ENCODE measurements around the gene ARHGEF1. TPM values are rescaled to one million over a fixed set of nuclear protein-coding genes. Genes with fewer than 3 reads are reported as not detected.

ARHGEF1 gene, protein sequence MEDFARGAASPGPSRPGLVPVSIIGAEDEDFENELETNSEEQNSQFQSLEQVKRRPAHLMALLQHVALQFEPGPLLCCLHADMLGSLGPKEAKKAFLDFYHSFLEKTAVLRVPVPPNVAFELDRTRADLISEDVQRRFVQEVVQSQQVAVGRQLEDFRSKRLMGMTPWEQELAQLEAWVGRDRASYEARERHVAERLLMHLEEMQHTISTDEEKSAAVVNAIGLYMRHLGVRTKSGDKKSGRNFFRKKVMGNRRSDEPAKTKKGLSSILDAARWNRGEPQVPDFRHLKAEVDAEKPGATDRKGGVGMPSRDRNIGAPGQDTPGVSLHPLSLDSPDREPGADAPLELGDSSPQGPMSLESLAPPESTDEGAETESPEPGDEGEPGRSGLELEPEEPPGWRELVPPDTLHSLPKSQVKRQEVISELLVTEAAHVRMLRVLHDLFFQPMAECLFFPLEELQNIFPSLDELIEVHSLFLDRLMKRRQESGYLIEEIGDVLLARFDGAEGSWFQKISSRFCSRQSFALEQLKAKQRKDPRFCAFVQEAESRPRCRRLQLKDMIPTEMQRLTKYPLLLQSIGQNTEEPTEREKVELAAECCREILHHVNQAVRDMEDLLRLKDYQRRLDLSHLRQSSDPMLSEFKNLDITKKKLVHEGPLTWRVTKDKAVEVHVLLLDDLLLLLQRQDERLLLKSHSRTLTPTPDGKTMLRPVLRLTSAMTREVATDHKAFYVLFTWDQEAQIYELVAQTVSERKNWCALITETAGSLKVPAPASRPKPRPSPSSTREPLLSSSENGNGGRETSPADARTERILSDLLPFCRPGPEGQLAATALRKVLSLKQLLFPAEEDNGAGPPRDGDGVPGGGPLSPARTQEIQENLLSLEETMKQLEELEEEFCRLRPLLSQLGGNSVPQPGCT
- total RNA-seq: 100 to 1,000 TPM in 1 of 4 donors, 10 to 100 TPM in 3; 34.1 to 106 (median 53.9) TPM

DNA sequence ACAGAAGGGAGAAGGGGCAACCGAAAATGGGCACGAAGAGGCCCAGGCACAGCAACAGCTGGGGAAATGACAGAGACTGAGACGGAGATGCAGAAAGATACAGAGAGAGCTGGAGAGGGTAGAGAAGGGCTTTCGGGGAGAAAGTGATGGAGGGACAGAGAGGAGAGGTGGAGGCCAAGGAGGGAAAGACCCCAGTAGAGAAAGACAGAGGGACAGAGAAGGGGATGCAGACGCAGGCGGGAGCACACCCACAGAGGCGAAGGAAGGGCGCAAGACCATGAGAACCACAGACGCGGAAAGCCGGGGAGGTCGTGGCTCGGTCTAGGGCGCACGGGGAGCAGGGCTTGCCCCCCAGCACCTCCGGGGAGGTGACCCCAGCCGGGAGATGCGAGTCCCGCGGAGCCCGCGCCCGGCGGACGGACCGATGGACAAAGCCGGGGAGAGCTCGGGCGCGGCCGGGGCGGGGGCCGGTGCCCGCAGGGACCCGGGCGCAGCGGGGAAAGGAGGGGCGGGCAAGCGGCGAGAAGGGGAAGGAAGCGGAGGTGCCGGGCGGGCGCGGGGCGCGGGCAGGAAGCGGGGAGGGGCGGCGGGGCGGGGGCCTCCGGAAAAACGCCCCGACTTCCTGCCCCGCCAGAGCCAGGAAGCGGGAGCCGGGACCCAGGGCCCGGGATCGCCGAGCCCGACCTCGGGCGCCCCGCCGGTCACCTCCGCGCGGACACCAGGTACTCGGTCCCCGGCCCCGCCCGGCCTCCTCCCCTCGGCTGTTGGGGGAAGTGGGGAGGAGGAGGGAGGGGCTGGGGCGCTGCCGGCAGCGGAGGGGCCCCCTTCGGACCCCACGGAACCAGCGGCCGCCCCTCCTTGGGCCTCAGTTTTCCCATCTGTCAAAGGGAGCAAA, at the start of gene ARHGEF1:
ARHGEF1 (plus strand) TSS at position 617 of the 895 bp plus-strand sequence. CDS start 4,899 bp downstream, outside the sequence.
- TF ChIP-seq, protein P1, sequence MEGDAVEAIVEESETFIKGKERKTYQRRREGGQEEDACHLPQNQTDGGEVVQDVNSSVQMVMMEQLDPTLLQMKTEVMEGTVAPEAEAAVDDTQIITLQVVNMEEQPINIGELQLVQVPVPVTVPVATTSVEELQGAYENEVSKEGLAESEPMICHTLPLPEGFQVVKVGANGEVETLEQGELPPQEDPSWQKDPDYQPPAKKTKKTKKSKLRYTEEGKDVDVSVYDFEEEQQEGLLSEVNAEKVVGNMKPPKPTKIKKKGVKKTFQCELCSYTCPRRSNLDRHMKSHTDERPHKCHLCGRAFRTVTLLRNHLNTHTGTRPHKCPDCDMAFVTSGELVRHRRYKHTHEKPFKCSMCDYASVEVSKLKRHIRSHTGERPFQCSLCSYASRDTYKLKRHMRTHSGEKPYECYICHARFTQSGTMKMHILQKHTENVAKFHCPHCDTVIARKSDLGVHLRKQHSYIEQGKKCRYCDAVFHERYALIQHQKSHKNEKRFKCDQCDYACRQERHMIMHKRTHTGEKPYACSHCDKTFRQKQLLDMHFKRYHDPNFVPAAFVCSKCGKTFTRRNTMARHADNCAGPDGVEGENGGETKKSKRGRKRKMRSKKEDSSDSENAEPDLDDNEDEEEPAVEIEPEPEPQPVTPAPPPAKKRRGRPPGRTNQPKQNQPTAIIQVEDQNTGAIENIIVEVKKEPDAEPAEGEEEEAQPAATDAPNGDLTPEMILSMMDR (IDR thresholded peaks at IDR 0.05; ENCODE audit: low read depth): no peak

DNA sequence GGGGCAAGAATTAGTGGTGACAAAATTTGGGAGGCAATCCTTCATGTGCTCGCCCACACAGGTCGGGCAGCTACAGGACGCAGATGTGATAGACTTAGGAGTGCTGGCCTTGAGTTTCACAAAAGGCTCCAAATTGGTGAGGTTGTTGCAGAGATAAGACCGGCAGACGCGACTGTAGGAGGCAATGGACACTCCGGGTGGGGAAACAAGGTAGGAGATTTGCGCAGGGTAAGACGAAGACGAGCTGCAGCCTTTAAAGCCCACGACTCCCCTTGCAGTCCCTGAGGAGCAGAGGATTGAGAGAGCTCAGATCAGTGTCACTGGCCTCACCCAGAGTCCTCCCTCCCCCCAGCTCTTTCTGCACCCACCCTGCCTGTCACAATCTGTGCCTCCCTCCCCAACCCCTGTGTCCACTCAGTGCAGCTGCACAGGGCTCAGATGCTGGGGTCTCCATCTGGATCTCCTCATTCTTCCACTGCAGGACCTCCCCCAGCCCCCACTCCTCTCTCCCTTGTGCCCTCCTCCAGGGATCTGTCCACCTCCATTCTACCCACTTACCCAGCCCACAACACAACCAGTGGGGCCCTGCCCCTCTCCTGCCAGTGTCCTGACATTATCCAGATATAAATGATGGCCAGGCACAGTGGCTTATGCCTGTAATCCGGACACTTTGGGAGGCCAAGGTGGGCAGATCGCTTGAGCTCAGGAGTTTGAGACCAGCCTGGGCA, 44.8 kb upstream of the ARHGEF1 start:
- TF ChIP-seq, protein P1 (IDR thresholded peaks at IDR 0.05; ENCODE audit: low read depth): no peak

DNA sequence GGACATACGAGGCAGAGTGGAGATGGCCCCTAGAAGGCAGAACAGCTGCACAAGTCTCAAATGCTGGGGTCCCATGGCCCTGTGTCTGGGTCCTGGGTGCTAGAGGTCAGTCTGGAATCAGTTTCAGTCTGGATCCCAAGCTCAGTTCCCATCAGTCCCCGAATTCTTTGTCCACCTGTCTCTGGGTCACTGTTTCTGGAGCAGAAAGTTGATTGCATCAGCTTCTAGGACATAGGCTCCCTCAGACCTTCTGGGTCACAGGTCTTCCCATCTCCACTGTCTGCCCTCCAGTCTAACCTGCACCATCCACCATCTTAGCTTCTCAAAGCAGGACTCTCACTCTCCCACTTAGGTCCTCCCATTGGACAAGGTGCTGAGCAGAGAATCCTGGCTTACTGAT, 43.8 kb upstream of the ARHGEF1 start:
- TF ChIP-seq, protein P1 (IDR thresholded peaks at IDR 0.05; ENCODE audit: low read depth): no peak

DNA sequence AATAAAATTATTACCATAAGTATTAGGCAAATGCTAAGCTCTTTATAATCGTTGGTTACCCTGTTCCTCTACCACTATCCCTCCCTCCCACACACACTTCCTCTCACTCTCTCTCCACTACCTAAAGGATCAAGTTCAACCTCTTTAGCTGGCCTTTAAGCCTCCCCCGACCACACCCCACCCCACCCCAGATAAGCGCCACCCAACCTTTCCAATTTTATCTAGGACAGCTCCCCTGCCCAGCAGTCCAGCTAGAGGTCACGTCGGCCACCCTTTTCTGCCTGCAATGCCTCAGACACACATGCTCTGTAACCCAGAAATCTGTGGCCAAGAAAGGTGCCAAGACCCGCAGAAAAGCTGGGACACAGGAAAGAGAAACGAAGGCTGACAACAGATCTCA, 39.6 kb upstream of the ARHGEF1 start:
- TF ChIP-seq, protein P1 (IDR thresholded peaks at IDR 0.05; ENCODE audit: low read depth): no peak

DNA sequence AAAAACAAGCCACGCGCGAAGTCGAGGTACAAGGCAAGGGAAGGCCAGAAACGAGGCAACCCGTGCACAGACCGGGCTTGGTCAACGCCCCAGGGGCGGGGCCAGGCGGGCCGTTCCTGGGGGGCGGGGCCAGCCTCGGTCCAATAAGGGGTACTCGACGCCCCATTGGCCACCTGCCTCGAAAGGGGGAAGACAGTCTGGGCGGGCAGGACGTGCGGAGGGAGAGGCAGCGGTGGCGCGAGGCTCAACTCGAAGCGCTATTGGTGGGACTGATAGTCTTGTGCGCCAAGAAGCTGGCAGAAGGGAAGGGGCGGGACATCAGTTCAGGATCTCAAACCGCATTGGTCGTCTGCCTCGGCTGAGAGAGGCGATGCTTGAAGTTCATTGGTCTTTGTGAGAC, 38.4 kb upstream of the ARHGEF1 start, which contains the start of gene LYPD4:
LYPD4 (minus strand) TSS at position 83 of the 400 bp plus-strand sequence. CDS start 5,398 bp downstream, outside the sequence.
- TF ChIP-seq, protein P1 (IDR thresholded peaks at IDR 0.05; ENCODE audit: low read depth): no peak

DNA sequence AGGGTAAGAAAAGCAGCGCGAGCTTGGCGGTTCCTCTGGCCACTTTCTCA, 38.2 kb upstream of the ARHGEF1 start, which contains the start of gene DMRTC2:
DMRTC2 (plus strand) TSS at position 42 of the 50 bp plus-strand sequence. CDS start 2,387 bp downstream, outside the sequence.
- TF ChIP-seq, protein P1 (IDR thresholded peaks at IDR 0.05; ENCODE audit: low read depth): no peak
